Thoracic aorta (tissue), 2 donors: Measurements from ENCODE around the gene KRTAP19-8. TPM values are rescaled to one million over a fixed set of nuclear protein-coding genes. Genes with fewer than 3 reads are reported as not detected.

Experiments
- ATAC-seq: fragments of 150-250 bp; one replicate; pipeline ENCODE4 v1.8.0; 2017; ENCODE audit warnings: low read depth; ENCODE audit not compliant: insufficient number of reproducible peaks, low FRiP score
- DNase-seq: peaks from one replicate; pipeline ENCODE4 v3.0.0-alpha.2; 2020; ENCODE audit warnings: low spot score
- H3K27ac ChIP-seq, 2 donors: fragments of 200-600 bp; sonication (generic); 1 replicate in 1 of 2; 2 replicates in 1 of 2; pipeline ENCODE4 v1.5.1; 2016; ENCODE audit warnings: mild to moderate bottlenecking in 2 of 2, moderate library complexity in 2 of 2
- H3K27me3 ChIP-seq: fragments of 200-600 bp; sonication (generic); replicated peaks from 2 replicates; pipeline ENCODE4 v1.6.0; 2016; ENCODE audit warnings: mild to moderate bottlenecking; ENCODE audit not compliant: insufficient read depth
- H3K36me3 ChIP-seq: fragments of 200-600 bp; sonication (generic); one replicate; pipeline ENCODE4 v1.5.1; 2016
- H3K4me1 ChIP-seq, 2 donors: fragments of 200-600 bp; sonication (generic); 1 replicate in 1 of 2; 2 replicates in 1 of 2; pipeline versions ENCODE4 v1.5.1 to v1.6.0; 2016; ENCODE audit warnings: low read depth in 2 of 2, mild to moderate bottlenecking in 1 of 2; ENCODE audit not compliant: control insufficient read depth in 1 of 2
- H3K4me3 ChIP-seq: fragments of 200-600 bp; sonication (generic); 2 replicates; pipeline ENCODE4 v1.5.1; 2016; ENCODE audit warnings: mild to moderate bottlenecking
- H3K9me3 ChIP-seq: fragments of 200-600 bp; sonication (generic); 2 replicates; pipeline ENCODE4 v1.5.1; 2016
- total RNA-seq, 2 donors: library from RNA; depleted of rRNA; stranded (reverse); fragments of >200 nt; gene quantifications; one replicate each; pipeline versions ENCODE4 v1.1.0 to v1.2.3, GENCODE V29; 2016
- TF ChIP-seq, protein P1 (sequence below): fragments of 200-600 bp; sonication (generic); IDR thresholded peaks from one replicate; pipeline ENCODE4 v1.5.1; 2019; ENCODE audit warnings: antibody characterized with exemption

KRTAP19-8 gene
- total RNA-seq, 2 donors from 2014 or later: not detected

DNA sequence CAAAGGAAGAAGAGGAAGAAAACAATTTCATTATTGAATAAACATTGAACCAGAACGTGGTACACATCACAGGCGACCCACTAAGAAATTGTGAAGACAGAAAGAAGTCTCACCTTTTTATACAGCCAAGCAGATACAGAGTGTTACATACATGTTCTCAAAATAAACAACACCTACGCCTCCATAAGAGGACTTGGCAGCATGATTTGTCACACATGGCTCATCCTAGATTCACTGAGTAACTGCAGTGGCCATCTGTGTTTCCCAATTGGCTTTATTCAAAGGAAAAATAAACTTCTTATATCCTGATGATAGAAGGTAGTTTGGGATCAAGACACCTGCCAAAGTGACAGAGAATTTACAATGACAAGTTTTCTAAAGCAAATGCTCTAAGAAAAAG, 7.6 kb upstream of the KRTAP19-8 start:
- H3K36me3 ChIP-seq: no peaks in the 10 kb centered on the region
- no peak overlapping the region for H3K4me3 ChIP-seq
- no peaks in the 10 kb centered on the region for H3K27me3 ChIP-seq
- no peaks in the 10 kb centered on the region for H3K4me1 ChIP-seq
- ATAC-seq: no peak
- no peaks in the 10 kb centered on the region for H3K9me3 ChIP-seq
- H3K27ac ChIP-seq: no peak overlapping the region
- TF ChIP-seq, protein P1, sequence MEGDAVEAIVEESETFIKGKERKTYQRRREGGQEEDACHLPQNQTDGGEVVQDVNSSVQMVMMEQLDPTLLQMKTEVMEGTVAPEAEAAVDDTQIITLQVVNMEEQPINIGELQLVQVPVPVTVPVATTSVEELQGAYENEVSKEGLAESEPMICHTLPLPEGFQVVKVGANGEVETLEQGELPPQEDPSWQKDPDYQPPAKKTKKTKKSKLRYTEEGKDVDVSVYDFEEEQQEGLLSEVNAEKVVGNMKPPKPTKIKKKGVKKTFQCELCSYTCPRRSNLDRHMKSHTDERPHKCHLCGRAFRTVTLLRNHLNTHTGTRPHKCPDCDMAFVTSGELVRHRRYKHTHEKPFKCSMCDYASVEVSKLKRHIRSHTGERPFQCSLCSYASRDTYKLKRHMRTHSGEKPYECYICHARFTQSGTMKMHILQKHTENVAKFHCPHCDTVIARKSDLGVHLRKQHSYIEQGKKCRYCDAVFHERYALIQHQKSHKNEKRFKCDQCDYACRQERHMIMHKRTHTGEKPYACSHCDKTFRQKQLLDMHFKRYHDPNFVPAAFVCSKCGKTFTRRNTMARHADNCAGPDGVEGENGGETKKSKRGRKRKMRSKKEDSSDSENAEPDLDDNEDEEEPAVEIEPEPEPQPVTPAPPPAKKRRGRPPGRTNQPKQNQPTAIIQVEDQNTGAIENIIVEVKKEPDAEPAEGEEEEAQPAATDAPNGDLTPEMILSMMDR: no peak
- DNase-seq: no peak

DNA sequence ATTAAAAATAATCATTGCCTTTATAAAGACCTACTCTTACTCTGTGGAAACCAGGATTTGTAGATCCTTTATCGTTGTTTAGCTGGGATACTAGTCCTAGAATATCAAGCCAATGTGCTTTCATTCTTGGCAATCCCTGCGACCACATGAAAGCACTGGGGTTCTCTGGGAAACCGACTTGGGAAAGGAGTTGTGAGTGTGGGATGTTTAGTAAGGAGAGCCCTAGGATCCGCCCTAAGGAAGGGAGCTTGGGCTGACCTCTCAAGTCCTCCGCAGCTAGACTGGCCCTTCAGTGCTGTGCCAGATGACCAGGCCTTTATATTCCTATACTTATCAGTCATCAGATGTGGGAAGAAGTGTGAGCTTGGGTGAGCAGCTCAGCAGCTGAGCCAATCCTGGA, 5.2 kb upstream of the KRTAP19-8 start:
- no peaks in the 10 kb centered on the region for H3K27me3 ChIP-seq
- ATAC-seq (no peak), DNase-seq (no peak)
- H3K4me3 ChIP-seq: no peak overlapping the region
- TF ChIP-seq, protein P1: no peak
- H3K27ac ChIP-seq: no peak overlapping the region
- H3K36me3 ChIP-seq: no peaks in the 10 kb centered on the region
- H3K9me3 ChIP-seq: no peaks in the 10 kb centered on the region
- H3K4me1 ChIP-seq: no peaks in the 10 kb centered on the region

DNA sequence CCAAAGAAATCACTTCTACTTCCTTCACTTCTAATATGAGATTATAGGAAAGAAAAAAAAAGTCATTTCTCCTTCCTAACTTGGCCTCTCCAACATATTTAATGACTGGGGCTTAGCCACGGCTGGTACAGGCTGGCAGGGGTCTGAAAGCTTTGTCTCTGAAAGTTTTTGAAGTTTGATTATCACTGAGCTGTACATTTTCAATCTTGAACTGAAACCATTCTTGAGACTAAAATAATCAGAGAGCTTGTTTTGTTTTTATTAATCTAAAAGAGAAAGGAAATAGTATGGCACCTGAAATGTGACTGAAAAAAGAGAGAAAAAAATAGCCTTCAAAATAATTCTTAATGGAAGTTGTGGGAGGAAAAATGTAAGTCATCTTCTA, 3.8 kb upstream of the KRTAP19-8 start:
- Histone ChIP-seq H3K9me3 (no peaks in the 10 kb centered on the region), H3K4me1 (no peaks in the 10 kb centered on the region), H3K27me3 (no peaks in the 10 kb centered on the region), H3K36me3 (no peaks in the 10 kb centered on the region), H3K27ac (no peak overlapping the region), H3K4me3 (no peak overlapping the region)
- no peak for ATAC-seq
- TF ChIP-seq, protein P1: no peak
- no peak for DNase-seq

DNA sequence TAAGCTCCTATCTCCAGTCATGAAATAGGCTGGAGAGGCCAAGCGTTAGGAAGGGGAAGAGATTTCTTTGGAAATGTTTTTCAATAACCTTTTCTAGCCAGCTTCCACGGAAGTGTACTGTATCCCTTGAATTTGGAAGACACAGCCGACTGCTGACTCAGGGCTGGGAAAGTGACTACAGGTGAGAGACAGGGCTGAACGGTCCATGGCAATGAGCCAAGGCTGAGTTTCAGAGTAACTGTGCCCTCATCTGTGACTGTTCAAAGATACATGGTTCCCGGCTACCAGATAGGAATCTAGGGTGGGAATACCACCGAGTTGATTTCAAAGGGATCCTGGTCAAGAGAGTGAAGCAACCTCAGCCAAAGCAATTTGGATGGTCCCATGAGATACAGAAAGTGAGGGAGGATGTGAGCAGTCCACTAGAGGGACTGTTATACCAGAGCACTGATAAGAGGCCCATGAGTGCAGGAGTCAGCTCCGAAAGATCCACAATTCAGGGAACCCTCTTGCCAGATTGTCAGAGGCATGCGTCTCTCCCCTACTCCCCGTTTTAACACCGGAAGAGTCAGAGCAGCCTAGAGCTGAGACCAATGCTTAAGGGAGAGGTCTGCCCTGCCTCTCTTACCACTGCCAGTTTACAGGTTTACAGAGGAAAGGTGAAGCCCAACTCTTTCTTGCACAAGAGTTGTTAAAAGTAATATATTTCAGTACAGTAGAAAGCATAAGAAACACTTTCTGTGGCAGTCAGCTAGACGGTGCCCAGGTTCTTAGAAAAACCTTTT, 3.2 kb upstream of the KRTAP19-8 start:
- DNase-seq: no peak

DNA sequence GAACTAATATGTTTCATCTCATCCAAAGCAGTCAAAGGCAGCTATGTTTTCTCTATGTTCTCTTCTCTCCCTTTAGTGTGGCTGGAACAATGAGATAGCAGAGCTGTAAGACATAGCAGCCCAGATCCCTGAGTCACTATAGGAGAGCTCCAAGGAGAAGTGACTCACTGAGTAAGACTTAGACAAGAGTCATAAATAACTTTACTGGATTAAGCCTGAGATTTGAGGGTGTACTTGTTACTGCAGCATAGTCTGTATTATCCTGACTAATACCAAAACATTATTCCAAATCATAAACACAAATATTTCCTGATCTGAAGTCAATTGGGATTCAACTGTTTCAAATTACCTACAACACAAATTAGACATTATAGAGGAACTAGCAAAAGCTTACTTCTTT, 3.9 kb downstream of the KRTAP19-8 start:
- no peak for ATAC-seq
- Histone ChIP-seq H3K4me3 (no peak overlapping the region), H3K36me3 (no peaks in the 10 kb centered on the region), H3K27ac (no peak overlapping the region), H3K27me3 (no peaks in the 10 kb centered on the region), H3K4me1 (no peaks in the 10 kb centered on the region), H3K9me3 (no peaks in the 10 kb centered on the region)
- TF ChIP-seq, protein P1: no peak
- no peak for DNase-seq

More for the DNA sequence above, 3.2 kb upstream of the KRTAP19-8 start:
- TF ChIP-seq, protein P1: no peak
- Histone ChIP-seq H3K4me3 (no peak overlapping the region), H3K9me3 (no peaks in the 10 kb centered on the region), H3K27me3 (no peaks in the 10 kb centered on the region), H3K4me1 (no peaks in the 10 kb centered on the region), H3K27ac (no peak overlapping the region), H3K36me3 (no peaks in the 10 kb centered on the region)
- ATAC-seq: no peak
